GM19438 (cell line): Measurements from ENCODE around the gene GPC3.
"Not testable (repeated sequence)": the region's sequence is repeated elsewhere in the genome, so short reads cannot be mapped to it uniquely, and the experiment has no call there.

Experiments
- ATAC-seq: cut with Tn5 transposase; IDR thresholded peaks from one replicate; pipeline ENCODE4 v1.9.1; 2021; ENCODE audit warnings: low read depth; ENCODE audit not compliant: unreplicated experiment

The GPC3 gene

GRCh38 chrX:133999031-133999705 is 13.8 kb upstream of the GPC3 start:
- ATAC-seq, result no peak

GRCh38 chrX:133995759-133996158 is 10.4 kb upstream of the GPC3 start:
- ATAC-seq, result no peak

- ATAC-seq, result no peak
These were observed 9.2 kb upstream of the GPC3 start for GRCh38 chrX:133994576-133994975.

GRCh38 chrX:133992882-133993281 is 7.5 kb upstream of the GPC3 start:
- ATAC-seq, result no peak

- no peak for ATAC-seq
These were observed 6.4 kb upstream of the GPC3 start for GRCh38 chrX:133991814-133992213.

- not testable (repeated sequence) for ATAC-seq
These were observed 5.7 kb upstream of the GPC3 start for GRCh38 chrX:133991057-133991456.

- ATAC-seq, result no peak
These were observed 4.6 kb upstream of the GPC3 start for GRCh38 chrX:133989993-133990392.

- ATAC-seq, result no peak
These were observed 4.1 kb upstream of the GPC3 start for GRCh38 chrX:133989490-133989889.

GRCh38 chrX:133988010-133988409 is 2.6 kb upstream of the GPC3 start:
- ATAC-seq, result no peak

GRCh38 chrX:133987188-133987587 is 1.8 kb upstream of the GPC3 start:
- no peak for ATAC-seq

GRCh38 chrX:133985967-133986683 is 731 bp upstream of the GPC3 start:
- ATAC-seq, result no peak

GRCh38 chrX:133984857-133985163 is 584 bp downstream of the GPC3 start:
- no peak for ATAC-seq

- ATAC-seq, result no peak
These were observed 1.2 kb downstream of the GPC3 start for GRCh38 chrX:133983974-133984845.

GRCh38 chrX:133983256-133983973 is 2.0 kb downstream of the GPC3 start:
- ATAC-seq, result no peak

GRCh38 chrX:133981924-133982323 is 3.5 kb downstream of the GPC3 start:
- no peak for ATAC-seq

- ATAC-seq, result no peak
These were observed 4.4 kb downstream of the GPC3 start for GRCh38 chrX:133980832-133981588.

- no peak for ATAC-seq
These were observed 5.0 kb downstream of the GPC3 start for GRCh38 chrX:133980406-133980805.

GRCh38 chrX:133979641-133980230 is 5.7 kb downstream of the GPC3 start:
- no peak for ATAC-seq

- ATAC-seq, result no peak
These were observed 11.7 kb downstream of the GPC3 start for GRCh38 chrX:133973704-133974103.

GRCh38 chrX:133972916-133973315 is 12.5 kb downstream of the GPC3 start:
- ATAC-seq, result no peak
